22Rv1 (cell line): ENCODE results near the gene LRIF1.
A peak's percentile ranks its signal among the peaks of the same experiment; 100 is the strongest.

Experiments
- H3K27ac ChIP-seq: fragments of 450-650 bp; 2 replicates; pipeline ENCODE4 v1.5.1; 2017
- CTCF ChIP-seq: fragments of 450-650 bp; IDR thresholded peaks from 2 replicates; pipeline ENCODE4 v1.5.1; 2017; ENCODE audit warnings: mild to moderate bottlenecking
- ZFX ChIP-seq: fragments of 450-650 bp; IDR thresholded peaks from 2 replicates; pipeline ENCODE4 v1.6.1; 2017; ENCODE audit warnings: antibody characterized with exemption, borderline replicate concordance

LRIF1 gene

GRCh38 chr1:110982320-110982719 lies 18.6 kb upstream of the LRIF1 start:
- TF ChIP-seq ZFX, result no peak
- no peak for TF ChIP-seq CTCF
- H3K27ac ChIP-seq, result no peak overlapping the region

- no peak overlapping the region for H3K27ac ChIP-seq
- TF ChIP-seq ZFX, result no peak
- no peak for TF ChIP-seq CTCF
Observed at GRCh38 chr1:110979154-110979553, 15.4 kb upstream of the LRIF1 start.

- TF ChIP-seq ZFX, result no peak
- TF ChIP-seq CTCF, result no peak
Observed at GRCh38 chr1:110976089-110976488, 12.4 kb upstream of the LRIF1 start.

DNA sequence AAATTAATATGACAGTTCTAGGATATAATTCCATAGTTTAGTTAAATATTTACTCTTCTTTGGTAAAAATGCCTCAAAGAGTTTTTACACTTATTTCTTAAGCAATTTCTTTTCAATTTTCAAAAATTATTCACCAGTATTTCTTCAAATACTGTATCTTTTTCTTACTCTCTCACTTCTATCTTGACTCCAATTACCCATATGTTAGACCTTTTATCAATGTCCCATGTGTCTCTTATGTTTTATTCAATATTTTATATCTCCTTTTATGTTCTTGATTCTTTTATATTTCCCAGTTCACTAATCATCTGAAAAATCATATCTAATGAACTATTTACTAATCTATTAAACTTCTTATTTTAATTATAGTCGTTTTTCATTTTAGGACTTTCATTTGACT lies 11.5 kb upstream of the LRIF1 start:
- H3K27ac ChIP-seq, result no peak overlapping the region
- TF ChIP-seq ZFX (no peak), CTCF (no peak)

More at GRCh38 chr1:110976089-110976488, 12.4 kb upstream of the LRIF1 start:
- H3K27ac ChIP-seq, result no peak overlapping the region

GRCh38 chr1:110967256-110967655 lies 3.5 kb upstream of the LRIF1 start:
- TF ChIP-seq CTCF (no peak), ZFX (no peak)

DNA sequence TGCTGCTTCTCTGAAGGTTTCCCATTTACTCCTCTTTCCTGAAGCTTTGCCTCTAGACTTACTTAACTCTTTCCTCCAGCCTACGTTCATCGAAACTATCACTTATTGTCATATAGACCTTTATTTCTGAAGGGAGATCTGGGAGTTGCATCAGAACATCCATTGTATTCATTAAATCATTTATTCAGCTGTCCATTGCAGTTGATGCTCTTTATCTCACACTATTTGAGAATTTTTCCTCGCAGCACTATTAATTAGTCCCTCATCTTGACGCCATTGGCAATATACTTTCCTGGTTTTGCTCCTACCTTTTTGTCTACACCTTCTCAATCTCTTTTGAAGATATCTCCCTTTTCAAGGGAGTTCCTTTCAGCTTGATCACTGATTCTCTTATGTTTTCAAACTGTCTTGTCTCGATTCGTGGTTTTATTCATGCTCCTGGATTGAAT lies 757 bp upstream of the LRIF1 start:
- TF ChIP-seq ZFX, result no peak
- no peak for TF ChIP-seq CTCF
- peak overlapping the region; percentile 91 for H3K27ac ChIP-seq

More at GRCh38 chr1:110967256-110967655, 3.5 kb upstream of the LRIF1 start:
- H3K27ac ChIP-seq, result no peak overlapping the region

DNA sequence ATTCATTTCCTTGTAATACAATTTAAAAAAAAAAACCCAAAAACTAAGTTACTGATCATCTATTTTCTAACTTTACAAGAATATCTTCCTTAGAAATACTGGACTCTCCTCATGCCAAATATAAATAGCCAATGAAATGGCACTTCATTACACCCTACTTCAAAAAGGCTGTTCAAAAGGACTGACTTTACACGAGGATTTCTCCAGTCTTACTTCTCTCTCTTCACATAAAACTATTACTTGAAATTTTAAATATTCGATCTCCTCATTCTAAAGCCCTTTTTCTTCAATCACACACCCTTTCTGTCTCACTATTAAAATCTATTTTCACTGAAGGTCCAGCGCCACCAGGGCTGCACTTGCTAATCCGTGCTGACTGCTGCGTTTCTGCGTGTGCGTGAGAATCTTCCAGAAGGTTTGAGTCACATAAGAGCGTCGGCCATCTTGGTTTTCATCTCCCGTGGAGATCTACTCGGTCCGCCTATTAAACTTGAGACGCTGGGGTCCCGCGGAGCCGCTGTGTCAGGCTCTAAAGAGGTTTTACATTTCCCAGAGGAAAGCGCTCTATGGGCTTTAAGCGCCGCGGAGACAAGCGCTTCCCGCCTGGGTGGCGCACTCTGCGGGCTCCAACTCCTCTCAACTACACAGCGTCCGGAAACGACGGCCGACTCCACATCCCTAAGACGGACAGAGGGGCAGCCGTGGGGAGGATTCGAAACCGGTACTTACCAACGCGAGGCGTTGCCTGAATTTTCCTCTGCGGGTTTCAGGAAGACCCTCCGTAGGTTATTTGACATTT lies 631 bp downstream of the LRIF1 start:
- no peak for TF ChIP-seq ZFX
- TF ChIP-seq CTCF, result no peak; the same call in none of the 2 replicates
- H3K27ac ChIP-seq, result peak overlapping the region; percentile 91
